GM21717 (cell line): ENCODE measurements around the gene KLHDC4.
"Not testable (repeated sequence)": the region's sequence is repeated elsewhere in the genome, so short reads cannot be mapped to it uniquely, and the experiment has no call there.

ENCODE experiments used
- ATAC-seq: cut with Tn5 transposase; IDR thresholded peaks from one replicate; pipeline ENCODE4 v1.9.1; 2021; ENCODE audit warnings: mild to moderate bottlenecking, moderate library complexity; ENCODE audit not compliant: unreplicated experiment

The KLHDC4 gene

DNA sequence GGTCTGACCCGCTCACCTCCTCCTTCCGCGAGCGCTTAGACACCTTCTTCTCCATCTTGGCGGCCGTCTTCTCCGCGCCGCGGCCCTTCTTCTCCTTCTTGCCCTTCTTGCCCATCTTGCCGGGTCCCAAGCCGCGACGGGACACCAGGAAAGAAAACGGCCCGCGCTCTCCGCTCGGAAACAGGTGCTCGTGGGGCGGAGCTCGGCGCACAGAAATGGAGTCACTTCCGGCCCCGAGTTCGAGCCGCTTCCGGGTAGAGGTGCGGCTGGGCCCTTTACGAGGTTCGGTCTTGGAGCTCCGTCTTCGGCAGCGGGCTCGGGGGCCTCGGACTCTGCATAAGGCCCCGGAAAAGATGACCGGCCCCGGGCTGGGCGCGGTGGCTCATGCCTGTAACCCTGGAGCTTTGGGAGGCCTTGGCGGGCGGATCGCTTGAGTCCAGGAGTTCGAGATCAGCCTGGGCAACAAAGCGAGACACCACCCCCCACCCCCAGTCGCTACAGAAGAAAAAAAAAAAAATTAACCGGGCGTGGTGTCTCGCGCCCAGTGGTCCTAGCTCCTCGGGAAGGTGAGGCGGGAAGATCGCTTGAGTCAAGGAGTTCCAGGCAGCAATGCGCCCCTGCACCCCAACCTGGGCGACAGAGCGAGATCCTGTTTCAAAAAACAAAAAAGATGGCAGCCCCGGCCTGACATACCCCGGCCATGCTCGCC is at the start of gene KLHDC4:
Gene KLHDC4, minus strand, starts transcription at position 211 of the 709 bp plus-strand sequence. Its CDS starts 96 bp downstream, at position 115.
- peak; percentile 77 for ATAC-seq

DNA sequence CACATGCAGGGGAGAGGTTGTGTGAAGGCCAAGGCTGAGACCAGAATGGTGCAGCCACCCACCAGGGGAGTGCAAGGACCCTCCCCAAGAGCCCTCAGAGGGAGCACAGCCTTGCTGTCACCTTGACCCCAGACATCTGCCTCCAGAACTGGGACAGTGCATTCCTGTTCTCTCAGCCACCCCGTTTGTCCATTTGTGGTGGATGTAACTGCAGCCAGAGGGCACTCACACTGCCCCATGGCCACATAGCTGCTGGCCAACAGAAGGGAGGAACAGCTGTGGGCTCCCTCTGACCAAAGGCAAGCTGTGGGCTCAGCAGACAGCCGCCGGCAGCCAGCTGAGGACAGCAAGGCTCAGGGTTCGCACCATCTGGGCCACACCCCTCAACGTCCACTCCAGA is 49.8 kb upstream of the KLHDC4 start:
- no peak for ATAC-seq

DNA sequence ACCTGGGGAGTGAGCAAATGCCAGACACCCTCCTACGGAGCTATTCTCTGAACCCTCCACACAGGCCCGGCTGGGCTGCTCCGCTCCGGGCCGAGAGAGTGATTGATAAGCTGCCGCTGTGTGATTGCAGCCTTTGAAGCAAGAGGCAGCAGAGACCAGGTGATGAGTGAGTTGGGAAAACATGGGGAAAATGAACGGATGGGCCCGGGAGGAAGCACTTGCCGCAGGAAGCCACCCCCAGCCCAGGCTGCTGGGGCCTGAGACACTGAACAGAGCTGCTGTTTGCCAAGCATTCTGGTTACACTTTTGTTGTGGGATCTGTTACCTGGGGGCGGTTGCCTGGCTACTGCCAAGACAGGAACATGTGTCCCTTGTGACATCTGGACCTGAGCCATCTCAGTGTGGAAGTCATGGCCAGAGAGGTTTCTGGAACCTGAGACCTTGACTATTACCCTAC is 46.4 kb upstream of the KLHDC4 start:
- no peak for ATAC-seq

DNA sequence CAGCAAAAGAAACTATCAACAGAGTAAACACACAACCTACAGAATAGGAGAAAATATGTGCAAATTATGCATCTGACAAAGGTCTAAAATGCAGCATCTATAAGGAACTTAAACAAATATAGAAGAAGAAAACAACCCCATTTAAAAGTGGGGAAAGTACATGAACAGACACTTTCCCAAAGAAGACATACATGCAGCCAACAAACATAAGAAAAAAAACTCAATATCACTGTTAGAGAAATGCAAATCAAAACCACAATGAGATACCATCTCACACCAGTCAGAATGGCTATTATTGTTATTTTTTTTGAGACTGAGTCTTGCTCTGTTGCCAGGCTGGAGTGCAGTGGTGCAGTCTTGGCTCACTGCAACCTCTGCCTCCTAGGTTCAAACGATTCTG is 45.7 kb upstream of the KLHDC4 start:
- ATAC-seq, result not testable (repeated sequence)

DNA sequence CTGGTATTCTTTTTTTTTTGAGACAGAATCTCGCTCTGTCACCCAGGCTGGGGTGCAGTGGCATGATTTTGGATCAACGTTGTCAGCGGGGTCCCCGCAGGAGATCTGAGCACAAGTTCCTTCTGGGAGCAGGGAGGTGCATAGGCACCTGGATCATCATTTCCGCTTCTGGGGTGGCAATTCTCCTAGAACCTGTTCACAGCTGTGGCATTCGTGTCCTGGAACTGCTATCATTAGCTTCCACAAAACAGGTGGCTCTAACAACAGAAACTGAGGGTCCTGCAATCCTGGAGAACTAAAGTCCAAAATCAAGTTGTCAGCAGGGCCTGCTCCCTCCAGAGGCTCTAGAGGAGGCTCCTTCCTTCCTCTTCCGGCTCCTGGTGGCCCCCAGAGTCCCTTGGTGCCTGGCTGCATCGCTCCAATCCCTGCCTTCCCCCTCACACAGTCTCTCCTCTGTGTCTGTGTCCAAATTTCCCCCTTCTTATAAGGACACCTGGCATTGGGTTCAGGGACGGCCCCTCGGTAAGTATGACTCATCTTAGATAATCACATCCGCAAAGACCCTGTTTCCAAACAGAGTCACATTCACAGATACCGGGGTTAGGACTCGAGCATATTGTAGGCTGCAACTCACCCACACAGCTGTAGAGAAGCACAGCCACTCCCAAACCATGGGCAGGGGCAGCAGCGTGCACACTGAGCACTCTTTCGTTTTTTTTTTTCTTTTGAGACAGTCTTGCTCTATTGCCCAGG is 43.5 kb upstream of the KLHDC4 start:
- ATAC-seq, result peak; percentile 46

DNA sequence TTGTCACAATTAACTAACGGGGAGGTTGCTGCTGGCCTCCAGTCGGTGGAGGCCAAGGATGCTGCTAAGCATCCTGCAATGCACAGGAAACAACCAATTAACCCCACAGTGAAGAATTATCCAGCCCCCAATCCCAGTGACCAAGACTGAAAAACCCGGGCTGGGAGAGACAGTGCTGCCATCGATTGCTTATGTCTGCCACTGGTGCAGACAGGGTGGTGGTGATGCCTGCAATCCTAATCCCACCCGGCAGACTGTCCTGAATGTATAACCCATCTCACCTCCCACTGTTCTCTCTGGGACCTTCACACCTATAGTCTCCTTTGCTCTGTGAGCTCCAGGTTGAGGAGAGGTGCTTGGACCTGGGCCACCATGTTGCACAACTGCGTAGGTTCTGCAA is 42.3 kb upstream of the KLHDC4 start:
- no peak for ATAC-seq

DNA sequence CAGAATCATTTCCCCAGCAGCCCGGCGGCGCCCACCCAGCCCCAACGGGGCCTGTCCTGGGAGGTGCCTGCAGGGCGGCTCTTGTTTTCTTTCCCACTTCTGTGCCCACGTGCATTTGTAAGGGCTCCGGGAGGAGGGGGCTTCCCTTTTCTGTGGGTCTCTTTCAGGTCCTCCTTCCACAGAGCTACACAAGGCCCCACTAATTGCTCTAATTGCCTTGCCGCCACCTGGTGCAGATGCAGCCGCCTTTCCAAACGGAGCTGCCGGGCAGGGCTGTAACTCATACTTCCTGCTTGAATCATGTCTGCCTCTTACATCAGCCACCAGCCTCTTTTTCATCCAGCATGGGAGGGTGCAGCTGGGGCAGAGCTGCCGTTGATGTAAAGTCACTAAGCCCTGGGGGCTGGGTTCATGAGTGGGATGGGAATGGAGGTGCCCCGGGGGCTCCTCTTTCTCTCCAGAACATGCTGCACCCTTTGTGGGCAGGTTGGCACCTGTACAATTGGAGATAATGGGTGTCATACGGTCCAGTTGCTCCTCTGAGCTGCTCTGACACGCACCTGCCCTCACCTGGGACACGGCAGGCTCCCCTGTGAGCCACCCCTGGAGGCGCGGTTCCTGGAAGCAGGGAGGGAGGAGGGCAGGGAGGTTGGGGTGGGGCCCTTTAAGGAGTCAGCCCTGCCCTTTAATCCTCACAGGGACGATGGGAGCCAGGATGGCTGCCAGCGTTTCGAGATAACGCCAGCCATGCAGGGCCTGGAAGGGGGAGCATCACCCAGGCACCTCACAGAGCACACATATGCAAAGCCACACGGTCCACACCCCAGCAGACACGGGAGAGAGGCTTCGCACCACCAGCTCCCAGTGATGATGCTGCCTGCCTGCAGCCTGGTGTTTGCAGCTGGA is 41.1 kb upstream of the KLHDC4 start:
- no peak for ATAC-seq

DNA sequence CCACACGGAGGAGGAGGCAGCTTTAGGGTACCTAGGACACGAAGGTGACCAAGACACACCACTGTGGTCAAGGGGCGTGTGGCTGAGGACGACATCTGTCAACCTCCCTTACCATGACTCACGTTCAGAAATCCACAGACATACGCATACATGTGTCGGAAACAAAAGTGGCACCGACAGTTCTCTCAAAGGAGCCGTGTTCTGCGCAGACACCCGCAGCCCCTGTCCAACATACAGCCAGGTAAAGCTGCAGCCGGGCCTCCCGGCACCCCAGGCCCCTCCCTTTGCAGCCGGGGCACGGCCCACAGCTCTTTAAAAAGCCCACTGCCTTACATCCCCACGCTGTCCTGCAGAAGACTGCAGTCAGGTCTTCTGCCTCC is 40.5 kb upstream of the KLHDC4 start:
- no peak for ATAC-seq

DNA sequence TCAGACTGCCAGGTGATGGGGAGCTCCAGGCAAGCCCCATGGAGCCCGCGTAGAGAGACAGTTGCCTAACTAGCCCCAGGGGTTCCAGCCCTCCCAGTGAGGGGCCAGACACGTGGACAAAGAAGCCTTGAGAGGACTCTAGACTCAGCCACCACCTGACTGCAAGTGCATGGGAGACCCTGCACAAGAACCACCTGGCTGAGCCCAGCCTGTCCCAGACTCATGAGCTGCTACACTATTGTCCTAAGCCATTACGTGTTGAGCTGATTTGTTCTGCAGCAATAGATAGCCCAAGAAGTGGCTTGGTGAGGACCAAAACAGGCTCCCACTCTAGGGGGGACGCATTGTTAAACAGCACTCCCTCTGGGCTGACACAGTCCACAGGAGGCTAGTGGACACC is 37.6 kb upstream of the KLHDC4 start:
- ATAC-seq, result no peak

DNA sequence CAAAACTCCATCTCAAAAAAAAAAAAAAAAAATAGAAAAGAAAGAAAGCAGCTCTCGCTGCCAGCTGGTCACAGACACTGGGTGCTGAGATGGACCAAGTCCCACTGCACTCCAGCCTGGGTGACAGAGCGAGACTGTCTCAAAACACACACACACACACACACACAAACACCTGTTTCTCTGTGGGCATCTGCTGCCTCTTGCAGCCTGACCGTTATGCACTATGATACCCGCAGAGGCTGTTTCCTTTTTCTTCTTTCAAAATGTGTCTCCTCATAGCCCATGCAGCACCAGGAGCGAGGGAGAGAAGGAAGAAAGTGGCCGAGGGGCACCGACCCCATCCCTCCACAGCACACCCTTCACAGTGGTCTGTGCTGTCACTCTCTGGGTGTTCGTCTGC is 36.9 kb upstream of the KLHDC4 start:
- ATAC-seq, result no peak

DNA sequence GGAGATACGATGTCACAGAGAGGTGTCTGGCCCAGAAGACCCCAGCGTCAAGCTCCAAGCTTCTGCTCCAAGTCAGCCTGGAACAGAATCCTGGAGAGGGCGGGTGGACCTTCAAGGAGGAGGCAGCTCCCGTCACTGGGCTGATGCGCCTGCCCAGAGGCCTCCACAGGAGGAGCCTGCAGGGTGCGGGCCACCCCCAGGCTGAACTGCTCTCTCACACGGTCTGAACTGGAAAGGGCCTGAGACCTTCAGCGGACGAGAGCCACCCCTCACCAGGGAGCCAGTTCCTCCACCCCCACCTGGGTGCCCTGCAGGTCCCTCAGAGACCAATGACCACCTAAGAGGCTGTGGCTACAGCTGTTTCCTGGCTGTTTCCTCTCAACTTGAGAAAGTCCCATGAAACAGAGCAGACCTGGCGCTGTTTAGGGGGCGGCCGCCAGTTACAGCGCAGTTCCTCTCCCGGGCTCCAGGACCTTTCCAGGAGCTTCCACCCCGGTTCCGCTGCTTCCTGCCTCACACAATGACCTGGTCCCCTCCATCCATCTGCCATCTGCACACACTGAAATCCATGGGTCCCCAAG is 36.0 kb upstream of the KLHDC4 start:
- ATAC-seq, result no peak

DNA sequence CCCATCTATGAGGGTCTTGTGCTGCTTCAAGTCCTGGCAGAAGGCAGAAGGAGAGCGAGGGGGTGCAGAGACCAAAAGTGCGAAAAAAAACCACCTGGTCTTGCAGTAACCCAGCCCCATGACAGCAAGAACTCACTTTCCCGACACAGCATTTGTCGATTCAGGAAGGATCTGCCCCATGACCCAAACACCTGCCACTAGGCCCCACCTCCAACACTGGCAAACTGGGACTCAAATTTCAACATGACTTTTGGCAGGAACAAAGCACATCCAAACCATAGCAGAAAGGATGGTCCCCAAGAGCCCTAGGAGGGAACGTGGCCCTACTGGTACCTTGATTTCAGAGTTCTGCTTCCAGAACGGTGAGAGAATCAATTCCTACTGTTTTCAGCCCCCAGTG is 34.7 kb upstream of the KLHDC4 start:
- ATAC-seq, result no peak

DNA sequence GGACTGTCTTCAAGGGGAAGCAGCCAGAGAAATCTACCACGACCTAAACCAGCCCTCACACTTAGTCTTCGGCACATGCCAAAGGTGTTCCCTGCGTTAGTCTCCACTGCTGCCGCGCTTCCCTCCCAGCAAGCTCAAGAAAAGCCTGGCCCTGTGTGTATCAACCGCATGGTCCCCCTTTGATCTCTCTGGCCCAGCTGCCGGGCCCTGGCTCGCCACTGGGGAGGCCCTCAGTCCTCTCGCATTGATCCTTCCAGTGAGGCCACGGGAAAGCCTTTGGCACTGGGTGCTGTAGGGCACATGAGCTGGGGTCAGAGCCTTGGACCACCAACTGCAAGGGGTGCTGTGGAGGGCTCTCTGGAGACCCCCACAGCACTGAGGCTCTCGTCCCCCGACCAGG is 29.6 kb upstream of the KLHDC4 start:
- ATAC-seq, result no peak

DNA sequence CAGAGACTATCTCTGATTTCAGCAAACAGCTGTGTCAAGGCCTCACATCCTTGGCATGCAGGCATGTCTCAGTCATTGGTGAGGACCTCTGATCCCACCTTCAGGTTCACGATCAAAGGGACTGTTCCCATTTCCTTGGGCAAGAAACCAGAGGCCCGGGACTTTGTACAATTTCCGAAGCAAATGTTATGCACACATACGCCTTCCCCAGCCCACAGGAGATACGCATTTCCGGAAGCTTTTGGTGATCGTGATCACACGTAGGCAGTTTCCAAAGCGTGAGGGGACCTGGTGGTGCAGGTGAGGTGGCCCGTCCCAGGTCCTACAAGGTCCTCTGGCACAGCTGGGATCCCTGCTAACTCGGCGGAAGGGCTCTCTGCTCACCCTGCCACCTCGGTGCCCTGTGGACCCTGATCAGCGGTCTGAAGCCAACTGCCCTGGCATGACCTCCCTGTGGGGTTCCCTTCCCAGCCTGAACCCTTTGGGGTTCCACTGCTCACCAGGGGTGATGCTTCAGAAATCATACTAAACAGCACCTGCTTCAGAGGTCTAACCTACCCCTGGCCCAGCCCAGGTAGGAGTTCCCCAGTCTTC is 28.8 kb upstream of the KLHDC4 start:
- no peak for ATAC-seq

DNA sequence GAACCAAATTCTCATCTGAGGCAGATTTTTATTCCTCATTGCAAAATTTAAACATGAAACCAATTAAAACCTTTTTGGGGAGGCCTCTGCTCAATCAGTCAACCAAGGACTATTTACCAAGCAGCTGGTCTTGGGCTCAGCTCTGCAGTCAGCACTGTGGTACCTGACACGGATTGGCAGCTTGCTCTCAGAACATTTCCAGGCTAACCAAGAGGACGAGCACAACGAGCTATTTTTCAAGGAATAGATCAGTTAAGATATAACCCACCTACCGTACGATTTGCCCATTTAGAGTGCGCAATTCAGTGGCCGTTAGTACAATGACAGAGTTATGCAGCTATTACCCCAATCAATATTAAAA is 26.4 kb upstream of the KLHDC4 start:
- no peak for ATAC-seq

DNA sequence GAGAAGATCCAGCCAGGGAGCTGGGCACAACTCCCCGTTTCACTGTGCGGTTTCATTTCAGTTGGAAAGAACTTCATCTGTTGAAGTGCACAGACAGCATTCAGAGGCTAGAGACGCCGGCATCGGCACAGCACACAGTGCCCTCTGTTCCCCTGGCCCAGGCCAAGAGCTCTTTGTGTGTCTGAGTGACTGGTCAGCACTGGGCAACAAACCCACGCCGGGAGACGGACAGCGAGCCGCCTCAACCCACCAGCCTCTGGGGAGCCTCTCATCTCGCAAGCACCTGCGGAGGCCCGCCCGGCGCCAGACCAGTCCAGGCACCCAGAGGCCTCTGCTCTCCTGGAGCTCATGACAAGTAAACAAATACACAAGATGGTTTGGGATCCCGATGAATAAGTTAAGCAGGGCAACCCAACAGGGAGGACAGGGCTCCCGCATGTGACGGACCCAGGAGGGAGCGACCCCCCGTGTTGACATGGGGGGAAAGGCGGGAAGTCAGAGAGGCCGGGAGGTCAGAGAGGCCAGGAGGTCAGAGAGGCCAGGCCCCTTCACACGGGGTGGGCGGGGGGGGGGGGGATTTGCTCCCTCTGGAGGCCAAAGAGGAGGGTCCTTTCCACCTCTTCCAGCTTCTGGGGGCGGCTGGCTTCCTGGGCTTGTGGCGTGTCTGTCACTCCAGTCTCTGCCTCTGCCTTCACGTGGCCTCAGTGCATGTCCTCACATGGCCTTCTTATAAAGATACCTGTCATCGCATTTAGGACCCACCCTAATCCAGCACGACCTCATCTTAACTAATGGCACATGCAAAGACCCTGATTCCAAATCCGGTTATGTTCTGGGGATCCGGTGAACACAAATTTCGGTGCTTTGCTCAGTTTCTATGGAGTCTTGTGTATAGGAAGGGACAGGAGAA is 25.8 kb upstream of the KLHDC4 start:
- ATAC-seq, result no peak

DNA sequence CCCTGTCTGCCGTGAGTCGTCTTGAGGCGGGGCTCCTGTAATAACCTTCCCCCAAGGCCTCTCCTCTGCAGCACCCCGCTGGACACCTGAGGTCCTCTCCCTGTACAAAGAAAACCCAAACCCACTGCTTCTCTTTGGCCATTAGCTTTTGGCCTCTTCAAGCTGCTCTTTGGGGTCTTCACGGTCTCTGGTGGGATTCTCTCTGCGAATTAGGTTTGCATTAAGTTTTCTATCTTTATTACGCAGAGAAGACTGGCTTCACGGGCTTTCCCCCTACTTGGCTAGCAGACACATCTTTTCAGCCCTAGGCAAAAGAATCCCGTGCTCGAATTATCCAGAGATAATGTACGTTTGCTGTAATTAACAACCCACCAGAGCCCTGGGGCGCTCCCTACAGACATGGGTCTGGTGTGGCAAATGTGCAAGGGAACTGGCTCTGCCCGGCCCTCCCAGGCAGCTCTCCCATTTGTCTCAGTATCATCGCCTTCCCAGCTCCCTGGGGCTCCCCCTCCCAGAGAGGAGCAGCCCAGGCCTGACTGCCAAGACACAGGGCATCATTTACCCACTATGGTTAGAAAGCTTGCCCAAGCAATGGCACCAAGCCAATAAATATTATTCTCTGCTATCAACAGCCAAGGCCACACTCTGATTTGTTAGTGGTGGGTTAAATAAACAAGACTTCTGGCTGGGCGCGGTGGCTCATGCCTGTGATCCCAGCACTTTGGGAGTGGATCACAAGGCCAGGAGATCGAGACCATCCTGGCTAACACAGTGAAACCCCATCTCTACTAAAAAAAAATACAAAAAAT is 24.7 kb upstream of the KLHDC4 start:
- no peak for ATAC-seq

DNA sequence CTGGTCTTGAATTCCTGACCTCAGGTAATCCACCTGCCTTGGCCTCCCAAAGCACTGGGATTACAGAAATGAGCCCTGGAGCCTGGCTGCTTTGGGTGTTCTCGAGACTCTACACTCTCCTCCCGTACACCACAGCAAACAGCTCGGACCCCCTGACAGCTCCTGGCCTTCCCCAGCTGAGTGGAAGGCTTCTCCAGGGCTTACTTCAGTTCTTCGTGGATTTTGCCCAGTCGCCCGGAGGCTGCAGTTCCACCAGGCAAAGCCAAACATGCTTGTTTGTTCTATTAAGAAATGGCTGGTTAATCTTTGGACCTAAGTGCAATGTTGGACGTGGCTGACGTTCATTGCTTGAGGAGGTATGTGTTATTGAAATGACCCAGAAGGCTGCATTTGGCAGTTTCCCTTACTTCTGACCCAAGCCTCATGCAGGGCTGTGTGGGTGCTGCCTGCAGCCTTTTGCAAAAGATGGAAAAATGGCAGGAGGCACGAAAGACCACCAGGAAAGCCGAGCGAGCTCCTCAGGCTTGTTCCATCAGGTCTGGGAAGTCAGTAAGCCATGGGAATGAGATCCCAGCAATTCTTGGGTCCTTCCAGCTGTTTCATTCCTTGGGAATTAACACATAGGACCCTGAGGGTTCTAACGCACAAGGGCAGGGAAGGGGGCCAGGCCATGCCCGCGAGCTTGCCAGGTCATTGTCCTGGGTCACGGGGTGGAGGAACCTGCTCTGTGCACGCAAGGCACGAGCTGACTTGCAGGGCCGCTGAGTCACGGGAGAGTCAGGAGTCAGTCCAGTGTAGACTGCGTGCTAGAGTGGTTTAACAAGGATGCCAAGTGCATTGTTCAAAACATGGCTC is 23.9 kb upstream of the KLHDC4 start:
- ATAC-seq, result no peak
